Sigmoid colon (tissue), 7 donors: ENCODE data around the gene RBM39. TPM values are rescaled to one million over a fixed set of nuclear protein-coding genes. Genes with fewer than 3 reads are reported as not detected.
"Not testable (repeated sequence)": the region's sequence is repeated elsewhere in the genome, so short reads cannot be mapped to it uniquely, and the experiment has no call there.

Source experiments
- DNase-seq: peaks from one replicate; pipeline ENCODE4 v3.0.0-alpha.2; 2019
- H3K27ac ChIP-seq, 4 donors: fragments of 200-600 bp; sonication (generic); one replicate each; pipeline ENCODE4 v1.5.1; 2016 to 2019; ENCODE audit warnings: mild to moderate bottlenecking in 1 of 4
- H3K27me3 ChIP-seq, 3 donors: fragments of 200-600 bp; sonication (generic); one replicate each; pipeline ENCODE4 v1.5.1; 2019; ENCODE audit warnings: mild to moderate bottlenecking in 1 of 3
- H3K36me3 ChIP-seq, 4 donors: fragments of 200-600 bp; sonication (generic); one replicate each; pipeline ENCODE4 v1.5.1; 2016 to 2019
- H3K4me1 ChIP-seq, 4 donors: fragments of 200-600 bp; sonication (generic); one replicate each; pipeline ENCODE4 v1.5.1; 2017 to 2019
- H3K4me3 ChIP-seq, 4 donors: fragments of 200-600 bp; sonication (generic); one replicate each; pipeline ENCODE4 v1.5.1; 2017 to 2019; ENCODE audit warnings: mild to moderate bottlenecking in 2 of 4, moderate library complexity in 1 of 4
- H3K9me3 ChIP-seq, 4 donors: fragments of 200-600 bp in 3 of 4; sonication (generic) in 3 of 4; one replicate each; pipeline versions ENCODE4 v1.5.1 to v1.6.1; 2013 to 2019
- CTCF ChIP-seq, 4 experiments: fragments of 450-650 bp in 3 of 4; fragments of 200-600 bp in 1 of 4; IDR thresholded peaks; one replicate each; pipeline ENCODE4 v1.5.1; 2016 to 2019; ENCODE audit warnings: antibody characterized with exemption in 4 of 4, mild to moderate bottlenecking in 3 of 4, moderate library complexity in 2 of 4
- EP300 ChIP-seq, 4 donors: sonication (generic); formaldehyde crosslinking; IDR thresholded peaks; one replicate each; pipeline ENCODE4 v1.6.1; 2017; ENCODE audit warnings: antibody characterized with exemption in 4 of 4
- POLR2A ChIP-seq, 2 donors: fragments of 450-650 bp; IDR thresholded peaks; one replicate each; pipeline ENCODE4 v1.6.1; 2016; ENCODE audit warnings: antibody characterized with exemption in 2 of 2, mild to moderate bottlenecking in 2 of 2, moderate library complexity in 2 of 2
- POLR2AphosphoS5 ChIP-seq, 4 donors: sonication (generic); formaldehyde crosslinking; IDR thresholded peaks; one replicate each; pipeline ENCODE4 v1.6.1; 2017; ENCODE audit warnings: antibody characterized with exemption in 4 of 4
- WGBS, 2 donors: extraction: QIAGEN DNeasy Blood & Tissue Kit; methylation state at CpG; one replicate each; pipeline ENCODE4 v1.1.7; 2013; 5-methylcytosine and 5-hydroxymethylcytosine counted together
- intact Hi-C: fragments of 100-400 bp; cut with DNase I; formaldehyde crosslinking; loops from one replicate; pipeline ENCODE4 v1.15.1; 2023
- polyA plus RNA-seq, 3 donors: library from polyadenylated mRNA; stranded (reverse); fragments of 200-250 nt; gene quantifications; one replicate each; pipeline ENCODE4 v1.2.3, GENCODE V29; 2013
- total RNA-seq, 4 donors: library from RNA; depleted of rRNA; stranded (reverse); fragments of >200 nt; gene quantifications; one replicate each; pipeline ENCODE4 v1.1.0, GENCODE V29; 2016
- donor health status: healthy with polysubstance abuse.
- donor health status: Bipolar disorder and iron deficiency.
- donor health status: healthy.

RBM39 gene
- total RNA-seq (100 to 1,000 TPM; 281 to 408 (median 296) TPM), polyA plus RNA-seq (100 to 1,000 TPM in 1 of 3 donors, 10 to 100 TPM in 2; 68.2 to 166 (median 94.9) TPM)

- peak in 2 of 4 experiments; percentile 25 to 31 for TF ChIP-seq CTCF (IDR thresholded peaks at IDR 0.05)
- TF ChIP-seq POLR2AphosphoS5 (IDR thresholded peaks at IDR 0.05) = peak; percentile 97 to 99 (median 98)
- peak in 2 of 4 donors; percentile 6 to 67 for TF ChIP-seq EP300 (IDR thresholded peaks at IDR 0.05)
- TF ChIP-seq POLR2A (IDR thresholded peaks at IDR 0.05) = peak; percentile 96 to 97
- peak within 1 kb of the TSS; percentile 66 to 79 (median 74) for H3K4me3 ChIP-seq
- peaks cover 0 to 41% (median 40%) of the 10 kb centered on the region in 4 donors for H3K4me1 ChIP-seq
- H3K27me3 ChIP-seq = no peaks in the 10 kb centered on the region
- H3K36me3 ChIP-seq = peaks cover 3 to 36% (median 23%) of the 10 kb centered on the region in 4 donors
- peak within 1 kb of the TSS; percentile 94 to 98 (median 97) for H3K27ac ChIP-seq
- peak; percentile 100 for DNase-seq
- intact Hi-C loops = loop anchor here (1.0 to 5.0 kb wide), 4 partner anchors 30 to 210 kb away; partner anchors contain the start of genes PHF20 and SCAND1
- H3K9me3 ChIP-seq = no peaks in the 10 kb centered on the region
- 0% methylated on average over 66 of the region's 66 CpGs for WGBS, 2 donors
These were observed at the start of gene RBM39 for GRCh38 chr20:35741892-35742740. TSS of gene RBM39 (minus strand) at chr20:35742260. CDS start at chr20:35740874, 1,386 bp downstream.

GRCh38 chr20:35791821-35792220 is 49.8 kb upstream of the RBM39 start:
- TF ChIP-seq POLR2AphosphoS5 (IDR thresholded peaks at IDR 0.05) = peak in 1 of 4 donors; percentile 33
- no peak for TF ChIP-seq CTCF (IDR thresholded peaks at IDR 0.05)
- H3K27me3 ChIP-seq = no peaks in the 10 kb centered on the region
- H3K36me3 ChIP-seq = peaks cover 0 to 5% (median 0%) of the 10 kb centered on the region in 4 donors
- intact Hi-C loops = no loop called here
- 78% methylated on average over 3 of the region's 3 CpGs for WGBS, 2 donors
- H3K27ac ChIP-seq = peak overlapping the region; percentile 5 to 47 (median 30)
- peaks cover 0 to 16% (median 10%) of the 10 kb centered on the region in 4 donors for H3K4me1 ChIP-seq
- no peak for DNase-seq
- no peak overlapping the region for H3K4me3 ChIP-seq
- no peaks in the 10 kb centered on the region for H3K9me3 ChIP-seq

GRCh38 chr20:35791097-35791496 is 49.0 kb upstream of the RBM39 start:
- WGBS, 2 donors = 97 to 98% methylated on average over 5 of the region's 5 CpGs

GRCh38 chr20:35788796-35789195 is 46.7 kb upstream of the RBM39 start:
- no peaks in the 10 kb centered on the region for H3K9me3 ChIP-seq
- H3K4me3 ChIP-seq = no peak overlapping the region
- H3K4me1 ChIP-seq = peaks cover 0 to 16% (median 10%) of the 10 kb centered on the region in 4 donors
- no peak for TF ChIP-seq EP300 (IDR thresholded peaks at IDR 0.05)
- TF ChIP-seq POLR2A (IDR thresholded peaks at IDR 0.05) = no peak
- TF ChIP-seq CTCF (IDR thresholded peaks at IDR 0.05) = no peak
- TF ChIP-seq POLR2AphosphoS5 (IDR thresholded peaks at IDR 0.05) = no peak
- intact Hi-C loops = no loop called here
- WGBS, 2 donors = 96 to 97% methylated on average over 4 of the region's 4 CpGs
- DNase-seq = no peak
- peaks cover 0 to 7% (median 0%) of the 10 kb centered on the region in 4 donors for H3K36me3 ChIP-seq
- H3K27ac ChIP-seq = no peak overlapping the region
- H3K27me3 ChIP-seq = no peaks in the 10 kb centered on the region

More at GRCh38 chr20:35791097-35791496, 49.0 kb upstream of the RBM39 start:
- intact Hi-C loops = no loop called here
- DNase-seq = no peak
- Histone ChIP-seq H3K27me3 (no peaks in the 10 kb centered on the region), H3K27ac (no peak overlapping the region), H3K36me3 (peaks cover 0 to 5% (median 0%) of the 10 kb centered on the region in 4 donors), H3K9me3 (no peaks in the 10 kb centered on the region), H3K4me1 (peaks cover 0 to 16% (median 10%) of the 10 kb centered on the region in 4 donors), H3K4me3 (no peak overlapping the region)
- TF ChIP-seq EP300 (IDR thresholded peaks at IDR 0.05) = no peak
- no peak for TF ChIP-seq CTCF (IDR thresholded peaks at IDR 0.05)
- no peak for TF ChIP-seq POLR2A (IDR thresholded peaks at IDR 0.05)
- TF ChIP-seq POLR2AphosphoS5 (IDR thresholded peaks at IDR 0.05) = no peak

- DNase-seq, intact Hi-C loops: not testable (repeated sequence)
These were observed 43.5 kb upstream of the RBM39 start for GRCh38 chr20:35785541-35785940.

GRCh38 chr20:35783811-35784210 is 41.8 kb upstream of the RBM39 start:
- peaks cover 0 to 39% (median 0%) of the 10 kb centered on the region in 4 donors for H3K36me3 ChIP-seq
- H3K27ac ChIP-seq, intact Hi-C loops, H3K4me1 ChIP-seq, H3K27me3 ChIP-seq, DNase-seq, H3K9me3 ChIP-seq, H3K4me3 ChIP-seq: not testable (repeated sequence)
- WGBS, 2 donors = 91 to 95% methylated on average over 12 of the region's 12 CpGs

More at GRCh38 chr20:35785541-35785940, 43.5 kb upstream of the RBM39 start:
- 97% methylated on average over 4 of the region's 4 CpGs for WGBS, 2 donors
- H3K4me3 ChIP-seq, H3K27ac ChIP-seq, H3K4me1 ChIP-seq, H3K9me3 ChIP-seq, H3K27me3 ChIP-seq: not testable (repeated sequence)
- peaks cover 0 to 24% (median 0%) of the 10 kb centered on the region in 4 donors for H3K36me3 ChIP-seq
